ENCODE measurements around the gene FAM234B.

FAM234B gene

GRCh38 chr12:13093191-13093847, 49.1 kb downstream of the FAM234B start:
- no peak for DNase-seq (ENCODE audit: low read depth)

- no peak for DNase-seq (ENCODE audit: low read depth)
Observed at GRCh38 chr12:13093848-13094220, 49.7 kb downstream of the FAM234B start.

GRCh38 chr12:13094367-13094766, 50.2 kb downstream of the FAM234B start:
- DNase-seq (ENCODE audit: low read depth) = no peak

GRCh38 chr12:13095266-13095995, 51.2 kb downstream of the FAM234B start:
- no peak for DNase-seq (ENCODE audit: low read depth)

- no peak for DNase-seq (ENCODE audit: low read depth)
Observed at GRCh38 chr12:13097491-13098011, 53.4 kb downstream of the FAM234B start.

- no peak for DNase-seq (ENCODE audit: low read depth)
Observed at GRCh38 chr12:13099066-13099843, 55.1 kb downstream of the FAM234B start.

GRCh38 chr12:13099844-13100604, 55.8 kb downstream of the FAM234B start:
- DNase-seq (ENCODE audit: low read depth) = no peak

GRCh38 chr12:13100605-13100881, 56.4 kb downstream of the FAM234B start:
- no peak for DNase-seq (ENCODE audit: low read depth)

- peak; percentile 87 for DNase-seq (ENCODE audit: low read depth)
Observed at GRCh38 chr12:13100882-13101769, 56.9 kb downstream of the FAM234B start.

GRCh38 chr12:13101821-13102375, 57.7 kb downstream of the FAM234B start:
- DNase-seq (ENCODE audit: low read depth) = no peak

GRCh38 chr12:13102461-13103195, 58.4 kb downstream of the FAM234B start:
- DNase-seq (ENCODE audit: low read depth) = no peak

- no peak for DNase-seq (ENCODE audit: low read depth)
Observed at GRCh38 chr12:13103391-13104033, 59.3 kb downstream of the FAM234B start, which contains the start of gene GSG1. Gene GSG1 (minus strand): TSS chr12:13103667. CDS start chr12:13103512, 155 bp downstream.

GRCh38 chr12:13104409-13104808, 60.2 kb downstream of the FAM234B start:
- no peak for DNase-seq (ENCODE audit: low read depth)

- DNase-seq (ENCODE audit: low read depth) = no peak
Observed at GRCh38 chr12:13105781-13106180, 61.6 kb downstream of the FAM234B start.

GRCh38 chr12:13106666-13107065, 62.5 kb downstream of the FAM234B start:
- DNase-seq (ENCODE audit: low read depth) = no peak

- no peak for DNase-seq (ENCODE audit: low read depth)
Observed at GRCh38 chr12:13112968-13113367, 68.8 kb downstream of the FAM234B start.

GRCh38 chr12:13114251-13115052, 70.3 kb downstream of the FAM234B start:
- DNase-seq (ENCODE audit: low read depth) = no peak

GRCh38 chr12:13116259-13116658, 72.1 kb downstream of the FAM234B start:
- DNase-seq (ENCODE audit: low read depth) = no peak

GRCh38 chr12:13117029-13117428, 72.8 kb downstream of the FAM234B start:
- no peak for DNase-seq (ENCODE audit: low read depth)
